SK-N-SH treated with all-trans-retinoic acid at 6 μM for 48 hours (cell line): ENCODE data around the gene PTPN22.

Experiments used
- ATAC-seq: fragments of 200-7000 bp; cut with Tn5 transposase; 3 replicates; pipeline ENCODE4 v1.9.1; 2020; ENCODE audit warnings: mild to moderate bottlenecking, moderate library complexity
- BACH2 ChIP-seq: fragments of 250-450 bp; sonication (Bioruptor Pico); IDR thresholded peaks from 2 replicates; pipeline ENCODE4 v1.9.0; 2021; ENCODE audit warnings: mild to moderate bottlenecking, borderline replicate concordance
- CSDC2 ChIP-seq: fragments of 250-450 bp; sonication (Bioruptor Pico); IDR thresholded peaks from 2 replicates; pipeline ENCODE4 v1.5.0; 2020; ENCODE audit warnings: mild to moderate bottlenecking, moderate library complexity
- GLIS3 ChIP-seq: fragments of 250-450 bp; sonication (Bioruptor Pico); IDR thresholded peaks from 2 replicates; pipeline ENCODE4 v1.5.0; 2020; ENCODE audit warnings: mild to moderate bottlenecking, moderate library complexity
- ISL1 ChIP-seq: fragments of 250-450 bp; sonication (Bioruptor Pico); IDR thresholded peaks from 2 replicates; pipeline ENCODE4 v2.1.2; 2022; ENCODE audit warnings: mild to moderate bottlenecking, moderate library complexity
- OSR1 ChIP-seq: fragments of 250-450 bp; sonication (Bioruptor Pico); IDR thresholded peaks from 2 replicates; pipeline ENCODE4 v1.8.0; 2022; ENCODE audit warnings: moderate library complexity, mild to moderate bottlenecking, inconsistent platforms
- PATZ1 ChIP-seq: fragments of 250-450 bp; sonication (Bioruptor Pico); IDR thresholded peaks from 2 replicates; pipeline ENCODE4 v1.8.0; 2020; ENCODE audit warnings: mild to moderate bottlenecking, moderate library complexity, borderline replicate concordance
- POU6F1 ChIP-seq: fragments of 250-450 bp; sonication (Bioruptor Pico); IDR thresholded peaks from 2 replicates; pipeline ENCODE4 v1.8.0; 2021; ENCODE audit warnings: low read depth, mild to moderate bottlenecking, moderate library complexity, borderline replicate concordance
- PPARA ChIP-seq: fragments of 250-450 bp; sonication (Bioruptor Pico); IDR thresholded peaks from 2 replicates; pipeline ENCODE4 v1.5.0; 2020; ENCODE audit warnings: mild to moderate bottlenecking, borderline replicate concordance
- RARB ChIP-seq: fragments of 250-450 bp; sonication (Bioruptor Pico); IDR thresholded peaks from 2 replicates; pipeline ENCODE4 v1.8.0; 2021; ENCODE audit warnings: mild to moderate bottlenecking, moderate library complexity
- SNAI2 ChIP-seq: fragments of 250-450 bp; sonication (Bioruptor Pico); IDR thresholded peaks from 2 replicates; pipeline ENCODE4 v1.5.0; 2020; ENCODE audit warnings: mild to moderate bottlenecking, moderate library complexity
- TOX ChIP-seq: fragments of 250-450 bp; sonication (Bioruptor Pico); IDR thresholded peaks from 2 replicates; pipeline ENCODE4 v1.8.0; 2021; ENCODE audit warnings: mild to moderate bottlenecking, moderate library complexity, borderline replicate concordance
- ZC3H10 ChIP-seq: fragments of 250-450 bp; sonication (Bioruptor Pico); IDR thresholded peaks from 2 replicates; pipeline ENCODE4 v1.5.1; 2021; ENCODE audit warnings: mild to moderate bottlenecking, moderate library complexity
- ZFP3 ChIP-seq: fragments of 250-450 bp; sonication (Bioruptor Pico); IDR thresholded peaks from 2 replicates; pipeline ENCODE4 v1.5.0; 2020; ENCODE audit warnings: mild to moderate bottlenecking, moderate library complexity
- ZNF565 ChIP-seq: fragments of 450-650 bp; formaldehyde crosslinking; conservative IDR thresholded peaks from 2 replicates; pipeline ENCODE4 v1.5.0; 2020; ENCODE audit warnings: low read depth, mild to moderate bottlenecking, moderate library complexity
- ZNF70 ChIP-seq: fragments of 450-650 bp; formaldehyde crosslinking; IDR thresholded peaks from 2 replicates; pipeline ENCODE4 v1.5.0; 2020; ENCODE audit warnings: mild to moderate bottlenecking, moderate library complexity
- ZNF8 ChIP-seq: fragments of 450-650 bp; formaldehyde crosslinking; IDR thresholded peaks from 2 replicates; pipeline ENCODE4 v1.5.0; 2020; ENCODE audit warnings: mild to moderate bottlenecking, moderate library complexity
- TF ChIP-seq, protein P1 (sequence below): fragments of 250-450 bp; sonication (Bioruptor Pico); IDR thresholded peaks from 2 replicates; pipeline ENCODE4 v1.5.1; 2020; ENCODE audit warnings: low read depth, mild to moderate bottlenecking, moderate library complexity
- TF ChIP-seq, protein P2 (sequence below): fragments of 250-450 bp; sonication (Bioruptor Pico); IDR thresholded peaks from 2 replicates; pipeline ENCODE4 v1.5.1; 2021; ENCODE audit warnings: mild to moderate bottlenecking, moderate library complexity
- TF ChIP-seq, protein P3 (sequence below): fragments of 250-450 bp; sonication (Bioruptor Pico); IDR thresholded peaks from 2 replicates; pipeline ENCODE4 v1.5.0; 2020; ENCODE audit warnings: mild to moderate bottlenecking, moderate library complexity

Gene PTPN22

GRCh38 chr1:113859478-113860175, 11.9 kb downstream of the PTPN22 start:
- ATAC-seq, result no peak
- TF ChIP-seq RARB (CRISPR knock-in tag), result no peak
- no peak for TF ChIP-seq ISL1 (CRISPR knock-in tag)
- no peak for TF ChIP-seq CSDC2 (CRISPR knock-in tag)
- no peak for TF ChIP-seq POU6F1 (CRISPR knock-in tag)
- TF ChIP-seq, protein P1, sequence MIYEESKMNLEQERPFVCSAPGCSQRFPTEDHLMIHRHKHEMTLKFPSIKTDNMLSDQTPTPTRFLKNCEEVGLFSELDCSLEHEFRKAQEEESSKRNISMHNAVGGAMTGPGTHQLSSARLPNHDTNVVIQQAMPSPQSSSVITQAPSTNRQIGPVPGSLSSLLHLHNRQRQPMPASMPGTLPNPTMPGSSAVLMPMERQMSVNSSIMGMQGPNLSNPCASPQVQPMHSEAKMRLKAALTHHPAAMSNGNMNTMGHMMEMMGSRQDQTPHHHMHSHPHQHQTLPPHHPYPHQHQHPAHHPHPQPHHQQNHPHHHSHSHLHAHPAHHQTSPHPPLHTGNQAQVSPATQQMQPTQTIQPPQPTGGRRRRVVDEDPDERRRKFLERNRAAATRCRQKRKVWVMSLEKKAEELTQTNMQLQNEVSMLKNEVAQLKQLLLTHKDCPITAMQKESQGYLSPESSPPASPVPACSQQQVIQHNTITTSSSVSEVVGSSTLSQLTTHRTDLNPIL (CRISPR knock-in tag), result no peak
- TF ChIP-seq OSR1 (CRISPR knock-in tag), result no peak
- no peak for TF ChIP-seq BACH2
- TF ChIP-seq PATZ1 (CRISPR knock-in tag), result no peak

DNA sequence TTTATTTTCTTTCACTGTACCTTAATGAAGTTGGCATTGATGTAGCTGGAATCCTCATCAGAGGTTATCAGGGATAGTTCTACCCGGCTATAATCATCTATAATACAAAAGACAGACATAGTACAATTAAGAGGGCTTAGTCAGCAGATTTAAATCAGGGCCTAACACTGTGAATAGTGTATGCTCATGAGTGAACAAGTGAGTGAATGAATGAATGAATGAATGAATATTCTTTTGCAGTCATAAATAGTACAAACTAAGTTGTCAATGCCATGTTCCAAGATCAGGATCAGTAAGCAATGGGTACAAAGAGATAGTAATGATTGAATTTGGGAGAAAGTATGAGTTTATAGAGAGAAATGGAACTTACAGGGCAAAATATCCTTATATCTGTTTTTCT, 12.5 kb downstream of the PTPN22 start:
- ATAC-seq, result no peak
- TF ChIP-seq ISL1 (CRISPR knock-in tag), result no peak
- no peak for TF ChIP-seq ZFP3 (CRISPR knock-in tag)
- no peak for TF ChIP-seq PPARA
- no peak for TF ChIP-seq GLIS3 (CRISPR knock-in tag)
- TF ChIP-seq SNAI2, result no peak
- no peak for TF ChIP-seq TOX (CRISPR knock-in tag)

DNA sequence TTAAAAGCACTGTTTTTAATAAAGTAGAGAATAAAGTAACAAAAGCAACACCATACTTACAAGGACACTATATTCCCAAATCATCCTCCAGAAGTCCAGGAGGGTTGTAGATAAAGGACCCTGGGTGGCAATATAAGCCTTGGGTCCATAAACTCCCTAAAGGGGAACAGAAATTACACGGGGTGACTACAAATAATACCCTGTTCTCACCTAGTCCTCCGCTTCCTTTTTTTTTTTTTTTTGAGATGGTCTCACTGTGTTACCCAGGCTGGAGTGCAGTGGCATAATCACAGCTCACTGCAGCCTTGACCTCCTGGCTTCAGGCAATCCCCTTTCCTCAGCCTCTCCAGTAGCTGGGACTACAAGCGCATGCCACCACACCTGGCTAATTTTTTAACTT, 13.1 kb downstream of the PTPN22 start:
- no peak for ATAC-seq
- TF ChIP-seq ZNF8 (CRISPR knock-in tag) (no peak), PATZ1 (CRISPR knock-in tag) (no peak), TOX (CRISPR knock-in tag) (no peak), CSDC2 (CRISPR knock-in tag) (no peak), GLIS3 (CRISPR knock-in tag) (no peak), ZC3H10 (CRISPR knock-in tag) (no peak)
- TF ChIP-seq, protein P2, sequence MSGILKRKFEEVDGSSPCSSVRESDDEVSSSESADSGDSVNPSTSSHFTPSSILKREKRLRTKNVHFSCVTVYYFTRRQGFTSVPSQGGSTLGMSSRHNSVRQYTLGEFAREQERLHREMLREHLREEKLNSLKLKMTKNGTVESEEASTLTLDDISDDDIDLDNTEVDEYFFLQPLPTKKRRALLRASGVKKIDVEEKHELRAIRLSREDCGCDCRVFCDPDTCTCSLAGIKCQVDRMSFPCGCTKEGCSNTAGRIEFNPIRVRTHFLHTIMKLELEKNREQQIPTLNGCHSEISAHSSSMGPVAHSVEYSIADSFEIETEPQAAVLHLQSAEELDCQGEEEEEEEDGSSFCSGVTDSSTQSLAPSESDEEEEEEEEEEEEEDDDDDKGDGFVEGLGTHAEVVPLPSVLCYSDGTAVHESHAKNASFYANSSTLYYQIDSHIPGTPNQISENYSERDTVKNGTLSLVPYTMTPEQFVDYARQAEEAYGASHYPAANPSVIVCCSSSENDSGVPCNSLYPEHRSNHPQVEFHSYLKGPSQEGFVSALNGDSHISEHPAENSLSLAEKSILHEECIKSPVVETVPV, result no peak

- TF ChIP-seq BACH2 (no peak), PPARA (no peak), ZNF8 (CRISPR knock-in tag) (no peak), ZNF565 (CRISPR knock-in tag) (no peak), CSDC2 (CRISPR knock-in tag) (no peak), GLIS3 (CRISPR knock-in tag) (no peak), TOX (CRISPR knock-in tag) (no peak), ZNF70 (CRISPR knock-in tag) (no peak), POU6F1 (CRISPR knock-in tag) (no peak), ZFP3 (CRISPR knock-in tag) (no peak), ISL1 (CRISPR knock-in tag) (no peak), PATZ1 (CRISPR knock-in tag) (no peak)
- TF ChIP-seq, protein P3, sequence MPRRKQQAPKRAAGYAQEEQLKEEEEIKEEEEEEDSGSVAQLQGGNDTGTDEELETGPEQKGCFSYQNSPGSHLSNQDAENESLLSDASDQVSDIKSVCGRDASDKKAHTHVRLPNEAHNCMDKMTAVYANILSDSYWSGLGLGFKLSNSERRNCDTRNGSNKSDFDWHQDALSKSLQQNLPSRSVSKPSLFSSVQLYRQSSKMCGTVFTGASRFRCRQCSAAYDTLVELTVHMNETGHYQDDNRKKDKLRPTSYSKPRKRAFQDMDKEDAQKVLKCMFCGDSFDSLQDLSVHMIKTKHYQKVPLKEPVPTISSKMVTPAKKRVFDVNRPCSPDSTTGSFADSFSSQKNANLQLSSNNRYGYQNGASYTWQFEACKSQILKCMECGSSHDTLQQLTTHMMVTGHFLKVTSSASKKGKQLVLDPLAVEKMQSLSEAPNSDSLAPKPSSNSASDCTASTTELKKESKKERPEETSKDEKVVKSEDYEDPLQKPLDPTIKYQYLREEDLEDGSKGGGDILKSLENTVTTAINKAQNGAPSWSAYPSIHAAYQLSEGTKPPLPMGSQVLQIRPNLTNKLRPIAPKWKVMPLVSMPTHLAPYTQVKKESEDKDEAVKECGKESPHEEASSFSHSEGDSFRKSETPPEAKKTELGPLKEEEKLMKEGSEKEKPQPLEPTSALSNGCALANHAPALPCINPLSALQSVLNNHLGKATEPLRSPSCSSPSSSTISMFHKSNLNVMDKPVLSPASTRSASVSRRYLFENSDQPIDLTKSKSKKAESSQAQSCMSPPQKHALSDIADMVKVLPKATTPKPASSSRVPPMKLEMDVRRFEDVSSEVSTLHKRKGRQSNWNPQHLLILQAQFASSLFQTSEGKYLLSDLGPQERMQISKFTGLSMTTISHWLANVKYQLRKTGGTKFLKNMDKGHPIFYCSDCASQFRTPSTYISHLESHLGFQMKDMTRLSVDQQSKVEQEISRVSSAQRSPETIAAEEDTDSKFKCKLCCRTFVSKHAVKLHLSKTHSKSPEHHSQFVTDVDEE (CRISPR knock-in tag), result no peak
- ATAC-seq, result no peak
Measured at GRCh38 chr1:113857776-113858175, 13.7 kb downstream of the PTPN22 start.
